Endodermal cell (in vitro differentiated cells): ENCODE measurements around the gene PTK7. TPM values are rescaled to one million over a fixed set of nuclear protein-coding genes. Genes with fewer than 3 reads are reported as not detected.
A peak's percentile ranks its signal among the peaks of the same experiment; 100 is the strongest.

Experiments used
- DNase-seq: peaks from one replicate; pipeline ENCODE4 v3.0.0-alpha.2; 2017
- H3K27ac ChIP-seq: 2 replicates; pipeline ENCODE4 v1.5.1; 2013; ENCODE audit warnings: mild to moderate bottlenecking, low read depth, low read length, moderate library complexity
- H3K27me3 ChIP-seq: 2 replicates; pipeline ENCODE4 v1.6.1; 2013; ENCODE audit warnings: mild to moderate bottlenecking, low read length, moderate library complexity; ENCODE audit not compliant: insufficient read depth, control insufficient read depth, poor library complexity, severe bottlenecking
- H3K36me3 ChIP-seq: 2 replicates; pipeline ENCODE4 v1.7.0; 2013; ENCODE audit warnings: mild to moderate bottlenecking, low read length, moderate library complexity; ENCODE audit not compliant: control insufficient read depth, insufficient read depth
- H3K4me1 ChIP-seq: one replicate; pipeline ENCODE4 v1.7.0; 2013; ENCODE audit warnings: low read length; ENCODE audit not compliant: control insufficient read depth, insufficient read depth
- H3K4me3 ChIP-seq: 2 replicates; pipeline ENCODE4 v1.5.1; 2013; ENCODE audit warnings: mild to moderate bottlenecking, low read length, moderate library complexity
- H3K9ac ChIP-seq: 2 replicates; pipeline ENCODE4 v1.6.1; 2013; ENCODE audit warnings: mild to moderate bottlenecking, low read length, moderate library complexity; ENCODE audit not compliant: poor library complexity, severe bottlenecking; ENCODE audit errors: extremely low read depth
- H3K9me3 ChIP-seq: 2 replicates; pipeline ENCODE4 v1.6.1; 2013; ENCODE audit warnings: mild to moderate bottlenecking, low read length, moderate library complexity; ENCODE audit not compliant: control insufficient read depth
- H3K27ac Mint-ChIP-seq: 2 replicates; pipeline ENCODE4 v1.8.0; 2020; ENCODE audit warnings: mixed read lengths
- H3K27me3 Mint-ChIP-seq: 2 replicates; pipeline ENCODE4 v1.8.0; 2021; ENCODE audit warnings: mild to moderate bottlenecking, mixed read lengths; ENCODE audit not compliant: insufficient read depth
- H3K36me3 Mint-ChIP-seq: 2 replicates; pipeline ENCODE4 v1.8.0; 2020; ENCODE audit warnings: low read depth, mixed read lengths
- H3K4me1 Mint-ChIP-seq: 2 replicates; pipeline ENCODE4 v1.8.0; 2020; ENCODE audit warnings: mixed read lengths
- H3K4me3 Mint-ChIP-seq: 2 replicates; pipeline ENCODE4 v1.8.0; 2020; ENCODE audit warnings: mild to moderate bottlenecking, moderate library complexity, mixed read lengths
- H3K9me3 Mint-ChIP-seq: 2 replicates; pipeline ENCODE4 v1.8.0; 2020; ENCODE audit warnings: mild to moderate bottlenecking, mixed read lengths
- WGBS, 2 experiments: methylation state at CpG; one replicate each; pipeline versions ENCODE4 v1.1.5 to v1.1.7; 2013; ENCODE audit warnings: missing lambda C conversion rate in 2 of 2, mixed read lengths in 1 of 2; ENCODE audit not compliant: insufficient coverage in 1 of 2, insufficient read length in 1 of 2; 5-methylcytosine and 5-hydroxymethylcytosine counted together
- total RNA-seq, 2 donors: library from RNA; stranded (reverse); fragmentation: NEBNext Ultra II Directional in 1 of 2; extraction: Animal tissue kit (Norgen Biotek cat#: 25700) in 1 of 2; gene quantifications; 2 replicates in 1 of 2; 3 replicates in 1 of 2; pipeline ENCODE4 v1.2.1, GENCODE V29; 2021
- TF ChIP-seq, protein P1 (sequence below): fragments of 200-600 bp; sonication (generic); conservative IDR thresholded peaks from 2 replicates; pipeline ENCODE4 v1.5.0; 2021; ENCODE audit warnings: antibody characterized with exemption, mild to moderate bottlenecking

Gene PTK7
- total RNA-seq, 2 donors from 2014 or later = 167 to 183 TPM

- TF ChIP-seq, protein P1, sequence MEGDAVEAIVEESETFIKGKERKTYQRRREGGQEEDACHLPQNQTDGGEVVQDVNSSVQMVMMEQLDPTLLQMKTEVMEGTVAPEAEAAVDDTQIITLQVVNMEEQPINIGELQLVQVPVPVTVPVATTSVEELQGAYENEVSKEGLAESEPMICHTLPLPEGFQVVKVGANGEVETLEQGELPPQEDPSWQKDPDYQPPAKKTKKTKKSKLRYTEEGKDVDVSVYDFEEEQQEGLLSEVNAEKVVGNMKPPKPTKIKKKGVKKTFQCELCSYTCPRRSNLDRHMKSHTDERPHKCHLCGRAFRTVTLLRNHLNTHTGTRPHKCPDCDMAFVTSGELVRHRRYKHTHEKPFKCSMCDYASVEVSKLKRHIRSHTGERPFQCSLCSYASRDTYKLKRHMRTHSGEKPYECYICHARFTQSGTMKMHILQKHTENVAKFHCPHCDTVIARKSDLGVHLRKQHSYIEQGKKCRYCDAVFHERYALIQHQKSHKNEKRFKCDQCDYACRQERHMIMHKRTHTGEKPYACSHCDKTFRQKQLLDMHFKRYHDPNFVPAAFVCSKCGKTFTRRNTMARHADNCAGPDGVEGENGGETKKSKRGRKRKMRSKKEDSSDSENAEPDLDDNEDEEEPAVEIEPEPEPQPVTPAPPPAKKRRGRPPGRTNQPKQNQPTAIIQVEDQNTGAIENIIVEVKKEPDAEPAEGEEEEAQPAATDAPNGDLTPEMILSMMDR = no peak
- Histone ChIP-seq H3K9ac (no peak overlapping the region), H3K4me1 (peaks cover 10% of the 10 kb centered on the region), H3K27ac (peak overlapping the region; percentile 73), H3K9me3 (no peaks in the 10 kb centered on the region), H3K27me3 (no peaks in the 10 kb centered on the region), H3K36me3 (no peaks in the 10 kb centered on the region), H3K4me3 (no peak overlapping the region)
- no peaks in the 10 kb centered on the region for H3K36me3 Mint-ChIP-seq
- H3K4me1 Mint-ChIP-seq = peaks cover 46% of the 10 kb centered on the region
- H3K27me3 Mint-ChIP-seq = no peaks in the 10 kb centered on the region
- H3K4me3 Mint-ChIP-seq = no peak overlapping the region
- H3K9me3 Mint-ChIP-seq = no peaks in the 10 kb centered on the region
- WGBS, 2 experiments = 55 to 72% methylated on average over 6 to 7 of the region's 7 CpGs
- peak overlapping the region; percentile 85 for H3K27ac Mint-ChIP-seq
- DNase-seq = peak; percentile 77
Observed at GRCh38 chr6:43095939-43096338, 19.8 kb downstream of the PTK7 start.

DNA sequence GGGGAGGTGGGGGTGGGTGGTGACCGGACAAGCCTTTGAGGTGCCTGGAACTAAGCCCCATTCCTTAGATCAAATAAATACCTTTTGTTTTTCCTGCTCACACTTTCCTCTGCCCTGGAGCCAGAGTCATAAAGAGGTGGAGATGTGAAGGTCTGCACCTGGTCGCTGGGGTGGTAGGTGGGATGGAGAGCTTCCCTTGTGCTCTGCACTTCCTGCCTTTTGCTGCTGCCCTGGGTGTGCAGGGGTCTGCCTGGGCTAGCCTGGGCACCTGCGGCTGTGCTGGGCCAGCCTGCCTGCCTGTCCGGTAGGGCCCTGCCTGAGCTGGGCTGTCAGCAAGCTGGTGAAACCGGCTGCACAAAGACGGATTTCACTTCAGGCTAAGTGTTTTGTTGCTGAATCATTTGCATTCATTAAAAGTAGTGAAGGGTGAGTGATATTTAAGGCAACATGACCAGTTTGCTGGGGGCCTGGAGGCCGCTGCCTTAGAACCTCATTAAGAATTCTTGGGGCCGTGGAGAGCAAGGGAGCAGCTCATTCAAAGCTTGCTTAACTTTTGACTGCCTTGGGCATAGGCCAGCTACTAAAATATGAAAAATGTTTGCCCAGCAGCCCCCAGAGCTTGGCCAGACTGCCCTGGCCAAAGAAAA lies 20.5 kb downstream of the PTK7 start:
- Histone ChIP-seq H3K36me3 (no peaks in the 10 kb centered on the region), H3K27me3 (no peaks in the 10 kb centered on the region), H3K9me3 (no peaks in the 10 kb centered on the region), H3K27ac (peak overlapping the region; percentile 73), H3K4me3 (no peak overlapping the region), H3K9ac (no peak overlapping the region), H3K4me1 (peaks cover 10% of the 10 kb centered on the region)
- peak; percentile 77 for DNase-seq
- WGBS, 2 experiments = 59 to 65% methylated on average over 5 to 7 of the region's 8 CpGs
- TF ChIP-seq, protein P1 = no peak
- Mint-ChIP-seq H3K9me3 (no peaks in the 10 kb centered on the region), H3K4me3 (no peak overlapping the region), H3K27ac (peak overlapping the region; percentile 85), H3K27me3 (no peaks in the 10 kb centered on the region), H3K36me3 (no peaks in the 10 kb centered on the region), H3K4me1 (peaks cover 45% of the 10 kb centered on the region)

- no peaks in the 10 kb centered on the region for H3K27me3 ChIP-seq
- 88 to 100% methylated on average over 2 to 5 of the region's 5 CpGs for WGBS, 2 experiments
- H3K9ac ChIP-seq = no peak overlapping the region
- no peaks in the 10 kb centered on the region for H3K9me3 ChIP-seq
- peak overlapping the region; percentile 73 for H3K27ac ChIP-seq
- Mint-ChIP-seq H3K27me3 (no peaks in the 10 kb centered on the region), H3K4me1 (peaks cover 45% of the 10 kb centered on the region), H3K36me3 (no peaks in the 10 kb centered on the region), H3K9me3 (no peaks in the 10 kb centered on the region), H3K27ac (peak overlapping the region; percentile 85), H3K4me3 (no peak overlapping the region)
- DNase-seq = no peak
- H3K4me1 ChIP-seq = peaks cover 10% of the 10 kb centered on the region
- H3K36me3 ChIP-seq = no peaks in the 10 kb centered on the region
- H3K4me3 ChIP-seq = no peak overlapping the region
- TF ChIP-seq, protein P1 = peak; percentile 22
Observed at GRCh38 chr6:43097098-43097489, 21.0 kb downstream of the PTK7 start.
